ENCODE data around the gene ARHGEF2. TPM values are rescaled to one million over a fixed set of nuclear protein-coding genes. Genes with fewer than 3 reads are reported as not detected.

The ARHGEF2 gene
- total and polyA plus RNA-seq, 2 of the 13 experiments (the other 11 are each of a cell fraction or from before 2014, with no cell fraction given), result 16.1 to 32.1 TPM

DNA sequence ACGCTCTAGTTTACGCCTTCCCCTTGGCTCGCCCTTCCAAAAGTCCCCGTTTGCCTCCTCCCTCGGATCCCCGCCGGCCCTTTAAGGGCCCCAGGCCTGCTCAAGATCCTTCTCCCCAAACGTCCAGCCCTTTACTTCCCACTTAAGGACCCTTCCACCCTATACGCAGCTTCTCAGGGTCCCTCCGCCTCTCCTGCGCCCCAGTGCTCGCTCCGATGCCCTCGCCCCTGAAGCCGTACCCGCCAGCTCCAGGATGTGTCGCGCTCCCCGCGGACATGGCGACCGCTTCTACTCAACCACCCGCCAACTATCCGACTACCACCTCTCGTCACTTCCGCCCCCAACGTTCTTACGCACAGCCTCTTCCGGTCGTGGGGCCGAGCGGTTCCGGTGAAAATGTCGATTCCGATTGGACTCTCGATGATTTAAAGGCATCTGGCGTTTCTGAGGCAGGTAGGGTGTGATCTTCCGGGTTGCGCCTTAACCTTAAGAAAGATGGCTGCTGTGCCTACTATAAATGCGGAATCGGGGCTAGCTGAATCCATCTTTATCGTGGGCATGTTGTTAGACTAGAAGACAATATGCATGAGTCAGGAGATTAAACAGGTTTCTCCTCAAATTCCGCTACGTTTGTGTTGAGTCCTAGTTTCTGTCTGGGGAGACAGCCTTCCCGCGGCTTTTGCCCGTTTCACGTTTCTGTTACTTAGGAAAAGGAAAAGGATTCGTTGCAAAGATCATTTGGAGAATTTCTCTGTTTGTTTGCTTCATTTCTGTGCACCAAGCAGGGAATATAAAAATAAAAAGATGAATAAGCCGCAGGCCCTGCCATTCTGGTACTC, 44.0 kb downstream of the ARHGEF2 start, which contains the start of gene KHDC4 (continued):
- TF ChIP-seq ZNF883 (CRISPR knock-in tag; IDR thresholded peaks at IDR 0.05; ENCODE audit: not compliant biosample characterization) (no peak), MLLT10 (CRISPR knock-in tag; IDR thresholded peaks at IDR 0.05) (no peak), MED13 (CRISPR knock-in tag; IDR thresholded peaks at IDR 0.05) (no peak; the same call in 1 of the 2 replicates), KAT2B (IDR thresholded peaks at IDR 0.05; ENCODE audit: borderline replicate concordance, low read depth, low read length) (no peak), ZC3H4 (CRISPR knock-in tag; IDR thresholded peaks at IDR 0.05; ENCODE audit: borderline replicate concordance) (no peak), ZNF12 (CRISPR knock-in tag; IDR thresholded peaks at IDR 0.05) (no peak), ZNF383 (CRISPR knock-in tag; IDR thresholded peaks at IDR 0.05; ENCODE audit: borderline replicate concordance) (no peak), ZNF674 (CRISPR knock-in tag; IDR thresholded peaks at IDR 0.05; ENCODE audit: low read depth) (no peak), ZNF430 (CRISPR knock-in tag; IDR thresholded peaks at IDR 0.05) (peak; percentile 89; the same call in 1 of the 2 replicates), FOXK1 (CRISPR knock-in tag; IDR thresholded peaks at IDR 0.05; ENCODE audit: borderline replicate concordance, low read depth) (peak; percentile 84), ZBTB21 (CRISPR knock-in tag; IDR thresholded peaks at IDR 0.05) (0 out of 2 replicates have a peak, but pooled peaks have one; percentile 33), ZNF841 (CRISPR knock-in tag; IDR thresholded peaks at IDR 0.05; ENCODE audit: borderline replicate concordance) (no peak), RAD21 (CRISPR knock-in tag; IDR thresholded peaks at IDR 0.05) (peak; percentile 34; the same call in 1 of the 2 replicates), CEBPB (IDR thresholded peaks at IDR 0.05; ENCODE audit: borderline replicate concordance, low read depth, low read length) (no peak)
- TF ChIP-seq, protein P1, sequence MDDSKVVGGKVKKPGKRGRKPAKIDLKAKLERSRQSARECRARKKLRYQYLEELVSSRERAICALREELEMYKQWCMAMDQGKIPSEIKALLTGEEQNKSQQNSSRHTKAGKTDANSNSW (CRISPR knock-in tag; IDR thresholded peaks at IDR 0.05; ENCODE audit: borderline replicate concordance), result no peak
- TF ChIP-seq, protein P2, sequence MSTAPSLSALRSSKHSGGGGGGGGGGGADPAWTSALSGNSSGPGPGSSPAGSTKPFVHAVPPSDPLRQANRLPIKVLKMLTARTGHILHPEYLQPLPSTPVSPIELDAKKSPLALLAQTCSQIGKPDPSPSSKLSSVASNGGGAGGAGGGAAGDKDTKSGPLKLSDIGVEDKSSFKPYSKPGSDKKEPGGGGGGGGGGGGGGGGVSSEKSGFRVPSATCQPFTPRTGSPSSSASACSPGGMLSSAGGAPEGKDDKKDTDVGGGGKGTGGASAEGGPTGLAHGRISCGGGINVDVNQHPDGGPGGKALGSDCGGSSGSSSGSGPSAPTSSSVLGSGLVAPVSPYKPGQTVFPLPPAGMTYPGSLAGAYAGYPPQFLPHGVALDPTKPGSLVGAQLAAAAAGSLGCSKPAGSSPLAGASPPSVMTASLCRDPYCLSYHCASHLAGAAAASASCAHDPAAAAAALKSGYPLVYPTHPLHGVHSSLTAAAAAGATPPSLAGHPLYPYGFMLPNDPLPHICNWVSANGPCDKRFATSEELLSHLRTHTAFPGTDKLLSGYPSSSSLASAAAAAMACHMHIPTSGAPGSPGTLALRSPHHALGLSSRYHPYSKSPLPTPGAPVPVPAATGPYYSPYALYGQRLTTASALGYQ (CRISPR knock-in tag; IDR thresholded peaks at IDR 0.05), result peak; percentile 37; the same call in 1 of the 2 replicates
- TF ChIP-seq, protein P3, sequence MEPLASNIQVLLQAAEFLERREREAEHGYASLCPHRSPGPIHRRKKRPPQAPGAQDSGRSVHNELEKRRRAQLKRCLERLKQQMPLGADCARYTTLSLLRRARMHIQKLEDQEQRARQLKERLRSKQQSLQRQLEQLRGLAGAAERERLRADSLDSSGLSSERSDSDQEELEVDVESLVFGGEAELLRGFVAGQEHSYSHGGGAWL (CRISPR knock-in tag; IDR thresholded peaks at IDR 0.05), result peak; percentile 77
- TF ChIP-seq, protein P4, sequence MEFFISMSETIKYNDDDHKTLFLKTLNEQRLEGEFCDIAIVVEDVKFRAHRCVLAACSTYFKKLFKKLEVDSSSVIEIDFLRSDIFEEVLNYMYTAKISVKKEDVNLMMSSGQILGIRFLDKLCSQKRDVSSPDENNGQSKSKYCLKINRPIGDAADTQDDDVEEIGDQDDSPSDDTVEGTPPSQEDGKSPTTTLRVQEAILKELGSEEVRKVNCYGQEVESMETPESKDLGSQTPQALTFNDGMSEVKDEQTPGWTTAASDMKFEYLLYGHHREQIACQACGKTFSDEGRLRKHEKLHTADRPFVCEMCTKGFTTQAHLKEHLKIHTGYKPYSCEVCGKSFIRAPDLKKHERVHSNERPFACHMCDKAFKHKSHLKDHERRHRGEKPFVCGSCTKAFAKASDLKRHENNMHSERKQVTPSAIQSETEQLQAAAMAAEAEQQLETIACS (CRISPR knock-in tag; IDR thresholded peaks at IDR 0.05), result no peak
- TF ChIP-seq, protein P5, sequence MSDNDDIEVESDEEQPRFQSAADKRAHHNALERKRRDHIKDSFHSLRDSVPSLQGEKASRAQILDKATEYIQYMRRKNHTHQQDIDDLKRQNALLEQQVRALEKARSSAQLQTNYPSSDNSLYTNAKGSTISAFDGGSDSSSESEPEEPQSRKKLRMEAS (IDR thresholded peaks at IDR 0.05), result peak; percentile 73
- TF ChIP-seq, protein P6, sequence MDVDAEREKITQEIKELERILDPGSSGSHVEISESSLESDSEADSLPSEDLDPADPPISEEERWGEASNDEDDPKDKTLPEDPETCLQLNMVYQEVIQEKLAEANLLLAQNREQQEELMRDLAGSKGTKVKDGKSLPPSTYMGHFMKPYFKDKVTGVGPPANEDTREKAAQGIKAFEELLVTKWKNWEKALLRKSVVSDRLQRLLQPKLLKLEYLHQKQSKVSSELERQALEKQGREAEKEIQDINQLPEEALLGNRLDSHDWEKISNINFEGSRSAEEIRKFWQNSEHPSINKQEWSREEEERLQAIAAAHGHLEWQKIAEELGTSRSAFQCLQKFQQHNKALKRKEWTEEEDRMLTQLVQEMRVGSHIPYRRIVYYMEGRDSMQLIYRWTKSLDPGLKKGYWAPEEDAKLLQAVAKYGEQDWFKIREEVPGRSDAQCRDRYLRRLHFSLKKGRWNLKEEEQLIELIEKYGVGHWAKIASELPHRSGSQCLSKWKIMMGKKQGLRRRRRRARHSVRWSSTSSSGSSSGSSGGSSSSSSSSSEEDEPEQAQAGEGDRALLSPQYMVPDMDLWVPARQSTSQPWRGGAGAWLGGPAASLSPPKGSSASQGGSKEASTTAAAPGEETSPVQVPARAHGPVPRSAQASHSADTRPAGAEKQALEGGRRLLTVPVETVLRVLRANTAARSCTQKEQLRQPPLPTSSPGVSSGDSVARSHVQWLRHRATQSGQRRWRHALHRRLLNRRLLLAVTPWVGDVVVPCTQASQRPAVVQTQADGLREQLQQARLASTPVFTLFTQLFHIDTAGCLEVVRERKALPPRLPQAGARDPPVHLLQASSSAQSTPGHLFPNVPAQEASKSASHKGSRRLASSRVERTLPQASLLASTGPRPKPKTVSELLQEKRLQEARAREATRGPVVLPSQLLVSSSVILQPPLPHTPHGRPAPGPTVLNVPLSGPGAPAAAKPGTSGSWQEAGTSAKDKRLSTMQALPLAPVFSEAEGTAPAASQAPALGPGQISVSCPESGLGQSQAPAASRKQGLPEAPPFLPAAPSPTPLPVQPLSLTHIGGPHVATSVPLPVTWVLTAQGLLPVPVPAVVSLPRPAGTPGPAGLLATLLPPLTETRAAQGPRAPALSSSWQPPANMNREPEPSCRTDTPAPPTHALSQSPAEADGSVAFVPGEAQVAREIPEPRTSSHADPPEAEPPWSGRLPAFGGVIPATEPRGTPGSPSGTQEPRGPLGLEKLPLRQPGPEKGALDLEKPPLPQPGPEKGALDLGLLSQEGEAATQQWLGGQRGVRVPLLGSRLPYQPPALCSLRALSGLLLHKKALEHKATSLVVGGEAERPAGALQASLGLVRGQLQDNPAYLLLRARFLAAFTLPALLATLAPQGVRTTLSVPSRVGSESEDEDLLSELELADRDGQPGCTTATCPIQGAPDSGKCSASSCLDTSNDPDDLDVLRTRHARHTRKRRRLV (CRISPR knock-in tag; IDR thresholded peaks at IDR 0.05), result no peak; the same call in 1 of the 2 replicates

Measured in HepG2 (cell line).